Smooth muscle cell (in vitro differentiated cells): ENCODE measurements around the gene MARCKSL1. TPM values are rescaled to one million over a fixed set of nuclear protein-coding genes. Genes with fewer than 3 reads are reported as not detected.

ENCODE experiments used
- DNase-seq: peaks from one replicate; lab custom pipeline; 2025; ENCODE audit not compliant: unreplicated experiment; lab: John Stamatoyannopoulos, UW
- H2AFZ ChIP-seq: fragments of 200-600 bp; sonication (generic); 2 replicates; pipeline ENCODE4 v1.6.0; 2016; ENCODE audit warnings: antibody characterized with exemption, low read depth, mild to moderate bottlenecking
- H3F3A ChIP-seq: fragments of 200-600 bp; sonication (generic); 2 replicates; pipeline ENCODE4 v1.6.0; 2017; ENCODE audit warnings: antibody characterized with exemption, low read depth
- H3K27ac ChIP-seq: fragments of 200-600 bp; sonication (generic); 2 replicates; pipeline ENCODE4 v1.5.1; 2016; ENCODE audit warnings: low read depth, mild to moderate bottlenecking
- H3K27me3 ChIP-seq: fragments of 200-600 bp; sonication (generic); 2 replicates; pipeline ENCODE4 v1.6.1; 2016; ENCODE audit warnings: low read depth, mild to moderate bottlenecking
- H3K36me3 ChIP-seq: fragments of 200-600 bp; sonication (generic); 2 replicates; pipeline ENCODE4 v1.5.1; 2016; ENCODE audit warnings: low read depth
- H3K4me1 ChIP-seq: fragments of 200-600 bp; sonication (generic); 2 replicates; pipeline ENCODE4 v1.5.1; 2016; ENCODE audit warnings: low read depth
- H3K4me2 ChIP-seq: fragments of 200-600 bp; sonication (generic); 2 replicates; pipeline ENCODE4 v1.6.0; 2016; ENCODE audit warnings: mild to moderate bottlenecking
- H3K4me3 ChIP-seq: fragments of 200-600 bp; sonication (generic); 2 replicates; pipeline ENCODE4 v1.5.1; 2016; ENCODE audit warnings: mild to moderate bottlenecking
- H3K79me2 ChIP-seq: fragments of 200-600 bp; sonication (generic); 2 replicates; pipeline ENCODE4 v1.6.0; 2016; ENCODE audit warnings: low read depth, mild to moderate bottlenecking
- H3K9ac ChIP-seq: fragments of 200-600 bp; sonication (generic); 2 replicates; pipeline ENCODE4 v1.6.0; 2016; ENCODE audit warnings: low read depth
- H3K9me3 ChIP-seq: fragments of 200-600 bp; sonication (generic); replicated peaks from 2 replicates; pipeline ENCODE4 v1.5.1; 2016; ENCODE audit warnings: low read depth
- H4K20me1 ChIP-seq: fragments of 200-600 bp; sonication (generic); 2 replicates; pipeline ENCODE4 v1.6.0; 2016; ENCODE audit warnings: low read depth
- CTCF ChIP-seq: fragments of 200-600 bp; sonication (generic); IDR thresholded peaks from 2 replicates; pipeline ENCODE4 v1.5.1; 2017; ENCODE audit warnings: borderline replicate concordance, mild to moderate bottlenecking, antibody characterized with exemption; ENCODE audit not compliant: insufficient read depth, poor library complexity, severe bottlenecking
- WGBS: methylation state at CpG from one replicate; pipeline ENCODE4 v1.1.7; 2016; ENCODE audit warnings: low lambda C conversion rate; 5-methylcytosine and 5-hydroxymethylcytosine counted together
- polyA plus RNA-seq: library from polyadenylated mRNA; unstranded; fragments of >200 nt; fragmentation: Nextera tagmentation; extraction: Ambion mirVana; gene quantifications from 2 replicates; pipeline ENCODE4 v1.2.1, GENCODE V29; 2016
- total RNA-seq: library from RNA; depleted of rRNA; stranded (reverse); fragments of >200 nt; gene quantifications from 2 replicates; pipeline ENCODE4 v1.2.3, GENCODE V29; 2014

Gene MARCKSL1
- total and polyA plus RNA-seq, 2 experiments from 2014 or later = 126 to 358 TPM

- Histone ChIP-seq H3K4me3 (no peak overlapping the region), H3K9me3 (no peaks in the 10 kb centered on the region), H3K27me3 (no peaks in the 10 kb centered on the region), H3K79me2 (peaks cover 64% of the 10 kb centered on the region), H3K4me2 (no peak overlapping the region), H4K20me1 (peaks cover 83% of the 10 kb centered on the region), H2AFZ (no peak overlapping the region), H3K4me1 (no peaks in the 10 kb centered on the region), H3K9ac (no peak overlapping the region), H3F3A (no peaks in the 10 kb centered on the region), H3K27ac (no peak overlapping the region), H3K36me3 (no peaks in the 10 kb centered on the region)
- DNase-seq = no peak
- 53% methylated on average over 2 of the region's 2 CpGs for WGBS
- no peak for TF ChIP-seq CTCF
Observed at GRCh38 chr1:32311709-32312393, 24.2 kb downstream of the MARCKSL1 start.

DNA sequence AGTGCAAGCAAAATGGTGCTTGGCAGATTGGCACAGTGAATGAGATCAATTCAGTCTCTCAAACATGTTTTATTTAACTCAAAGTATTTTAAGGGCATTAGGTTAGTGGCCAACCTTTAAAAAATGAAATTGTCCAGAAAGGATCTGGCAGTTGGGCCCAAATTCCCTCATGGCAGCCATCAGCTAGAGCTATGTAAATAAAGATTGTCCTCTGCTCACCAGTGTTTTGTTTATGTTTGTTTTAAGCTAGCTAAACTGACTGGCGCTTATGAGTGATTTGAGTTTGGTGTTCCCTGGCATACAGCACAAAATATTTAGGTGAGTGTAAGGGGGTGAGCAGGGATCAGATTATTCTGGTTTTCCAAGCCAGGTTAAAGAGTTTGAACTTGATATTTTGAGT lies 26.1 kb downstream of the MARCKSL1 start:
- Histone ChIP-seq H3K36me3 (peaks cover 7% of the 10 kb centered on the region), H3K27ac (no peak overlapping the region), H3K4me1 (no peaks in the 10 kb centered on the region), H4K20me1 (peaks cover 83% of the 10 kb centered on the region), H3K27me3 (no peaks in the 10 kb centered on the region), H3K4me3 (no peak overlapping the region), H2AFZ (no peak overlapping the region), H3K9me3 (peaks cover 3% of the 10 kb centered on the region), H3K4me2 (no peak overlapping the region), H3K79me2 (peaks cover 76% of the 10 kb centered on the region), H3F3A (no peaks in the 10 kb centered on the region), H3K9ac (no peak overlapping the region)
- 62% methylated on average over 1 of the region's 1 CpG for WGBS
- no peak for TF ChIP-seq CTCF
- DNase-seq = no peak

- peaks cover 70% of the 10 kb centered on the region for H4K20me1 ChIP-seq
Observed at GRCh38 chr1:32307324-32307723, 28.7 kb downstream of the MARCKSL1 start.

More at GRCh38 chr1:32307324-32307723, 28.7 kb downstream of the MARCKSL1 start:
- Histone ChIP-seq H3K9ac (no peak overlapping the region), H2AFZ (no peak overlapping the region), H3K9me3 (peaks cover 3% of the 10 kb centered on the region), H3F3A (no peaks in the 10 kb centered on the region), H3K4me1 (no peaks in the 10 kb centered on the region), H3K27ac (no peak overlapping the region), H3K27me3 (no peaks in the 10 kb centered on the region), H3K36me3 (peaks cover 30% of the 10 kb centered on the region), H3K79me2 (peaks cover 76% of the 10 kb centered on the region), H3K4me3 (no peak overlapping the region), H3K4me2 (no peak overlapping the region)
- DNase-seq = no peak
- no peak for TF ChIP-seq CTCF
- 91% methylated on average over 2 of the region's 2 CpGs for WGBS
